Pancreas (tissue), 10 donors: ENCODE results near the gene PCBP2. TPM values are rescaled to one million over a fixed set of nuclear protein-coding genes. Genes with fewer than 3 reads are reported as not detected.

Experiments
- ATAC-seq, 4 donors: fragments of 200-7000 bp; cut with Tn5 transposase; one replicate each; pipeline versions ENCODE4 v1.8.0 to v1.9.1; 2020; ENCODE audit warnings: mild to moderate bottlenecking in 4 of 4, moderate library complexity in 4 of 4
- DNase-seq, 6 donors: peaks; one replicate each; pipeline ENCODE4 v3.0.0-alpha.2; 2020
- FAIRE-seq: peaks from 2 replicates; lab custom pipeline; 2012; peaks lifted over from hg19 to GRCh38; lab: Jason Lieb, UNC
- H3K27ac ChIP-seq, 4 donors: fragments of 200-600 bp; sonication (generic); 1 replicate in 3 of 4; 2 replicates in 1 of 4; pipeline versions ENCODE4 v1.5.0 to v1.8.0; 2020
- H3K27me3 ChIP-seq, 4 donors: fragments of 200-600 bp; one replicate each; pipeline ENCODE4 v1.8.0; 2021
- H3K36me3 ChIP-seq, 3 donors: fragments of 200-600 bp; sonication (generic) in 1 of 3; one replicate each; pipeline versions ENCODE4 v1.5.0 to v1.8.0; 2020 to 2021
- H3K4me1 ChIP-seq, 3 donors: fragments of 200-600 bp; one replicate each; pipeline ENCODE4 v1.8.0; 2021
- H3K4me3 ChIP-seq, 4 donors: fragments of 200-600 bp; sonication (generic) in 2 of 4; one replicate each; pipeline versions ENCODE4 v1.5.0 to v1.8.0; 2020 to 2021
- H3K9me3 ChIP-seq, 4 donors: fragments of 200-600 bp; one replicate each; pipeline ENCODE4 v1.8.0; 2021
- CTCF ChIP-seq, 4 donors: fragments of 200-600 bp; sonication (generic) in 3 of 4; IDR thresholded peaks; one replicate each; pipeline versions ENCODE4 v1.5.0 to v1.8.0; 2021; ENCODE audit warnings: antibody characterized with exemption in 4 of 4
- WGBS, 2 donors: extraction: QIAGEN DNeasy Blood & Tissue Kit; methylation state at CpG; one replicate each; pipeline ENCODE4 v1.1.7; 2013; 5-methylcytosine and 5-hydroxymethylcytosine counted together
- intact Hi-C, 3 donors: fragments of 100-400 bp; cut with DNase I; formaldehyde crosslinking; loops; one replicate each; pipeline versions ENCODE4 v1.11.1 to v1.14.2; 2022
- polyA plus RNA-seq, 2 donors: library from polyadenylated mRNA; stranded (reverse); fragments of 200-250 nt; gene quantifications; one replicate each; pipeline ENCODE4 v1.2.3, GENCODE V29; 2013
- total RNA-seq, 6 donors: library from RNA; stranded (reverse); fragmentation: NEBNext Ultra II Directional in 4 of 6; extraction: Animal tissue kit (Norgen Biotek cat#: 25700) in 4 of 6; gene quantifications; one replicate each; pipeline versions ENCODE4 v1.2.1 to v1.2.4, GENCODE V29; 2021 to 2023
- donor health status: healthy with polysubstance abuse.
- donor health status: DM: no; HTN: no; CAD: no; lungs with moderate emphysema.
- donor health status: DM: no; HTN: no; CAD: no.
- donor health status: control.
- donor health status: control.
- donor health status: Bipolar disorder and iron deficiency.
- donor health status: DM: yes; HTN: yes; CAD: no.
- donor health status: DM: no; HTN: no; CAD: no.
- donor health status: DM: no; HTN: no; CAD: no.
- donor health status: DM: yes; HTN: yes; CAD: no.

The PCBP2 gene
- total and polyA plus RNA-seq, 8 donors: 266 to 608 (median 467) TPM

GRCh38 chr12:53489242-53489864, 37.5 kb downstream of the PCBP2 start:
- peak in 1 of 6 donors; percentile 28 for DNase-seq
- no peak for TF ChIP-seq CTCF (IDR thresholded peaks at IDR 0.05)
- Histone ChIP-seq H3K9me3 (no peaks in the 10 kb centered on the region), H3K27ac (no peak overlapping the region), H3K27me3 (no peaks in the 10 kb centered on the region), H3K4me3 (no peak overlapping the region), H3K4me1 (peaks cover 5 to 13% (median 8%) of the 10 kb centered on the region in 3 donors), H3K36me3 (peaks cover 0 to 12% (median 0%) of the 10 kb centered on the region in 3 donors)
- FAIRE-seq: no peak
- intact Hi-C loops: no loop called here
- 92 to 94% methylated on average over 5 of the region's 5 CpGs for WGBS, 2 donors
- ATAC-seq: no peak

- peak in 1 of 6 donors; percentile 58 for DNase-seq
- no peaks in the 10 kb centered on the region for H3K9me3 ChIP-seq
- H3K4me1 ChIP-seq: peaks cover 5 to 20% (median 8%) of the 10 kb centered on the region in 3 donors
- WGBS, 2 donors: 54 to 56% methylated on average over 20 of the region's 20 CpGs
- peak in 2 of 4 donors; percentile 0 to 1 for ATAC-seq
- FAIRE-seq: no peak
- no peaks in the 10 kb centered on the region for H3K36me3 ChIP-seq
- intact Hi-C loops: no loop called here
- no peak for TF ChIP-seq CTCF (IDR thresholded peaks at IDR 0.05)
- H3K27me3 ChIP-seq: no peaks in the 10 kb centered on the region
- H3K4me3 ChIP-seq: peak overlapping the region in 3 of 4 donors; percentile 11 to 63 (median 48)
- H3K27ac ChIP-seq: peak overlapping the region; percentile 63 to 82 (median 76)
These were observed 40.3 kb downstream of the PCBP2 start for GRCh38 chr12:53492188-53492587.

GRCh38 chr12:53492830-53493609, 41.1 kb downstream of the PCBP2 start:
- peak; percentile 93 to 97 (median 96) for ATAC-seq
- intact Hi-C loops: no loop called here
- no peak for FAIRE-seq
- TF ChIP-seq CTCF (IDR thresholded peaks at IDR 0.05): no peak
- no peaks in the 10 kb centered on the region for H3K27me3 ChIP-seq
- DNase-seq: peak; percentile 95 to 97 (median 96)
- no peaks in the 10 kb centered on the region for H3K36me3 ChIP-seq
- WGBS, 2 donors: 0 to 2% methylated on average over 33 to 52 of the region's 52 CpGs
- H3K9me3 ChIP-seq: no peaks in the 10 kb centered on the region
- H3K4me3 ChIP-seq: peak overlapping the region; percentile 11 to 63 (median 41)
- peak overlapping the region; percentile 63 to 82 (median 76) for H3K27ac ChIP-seq
- peaks cover 5 to 20% (median 8%) of the 10 kb centered on the region in 3 donors for H3K4me1 ChIP-seq

DNA sequence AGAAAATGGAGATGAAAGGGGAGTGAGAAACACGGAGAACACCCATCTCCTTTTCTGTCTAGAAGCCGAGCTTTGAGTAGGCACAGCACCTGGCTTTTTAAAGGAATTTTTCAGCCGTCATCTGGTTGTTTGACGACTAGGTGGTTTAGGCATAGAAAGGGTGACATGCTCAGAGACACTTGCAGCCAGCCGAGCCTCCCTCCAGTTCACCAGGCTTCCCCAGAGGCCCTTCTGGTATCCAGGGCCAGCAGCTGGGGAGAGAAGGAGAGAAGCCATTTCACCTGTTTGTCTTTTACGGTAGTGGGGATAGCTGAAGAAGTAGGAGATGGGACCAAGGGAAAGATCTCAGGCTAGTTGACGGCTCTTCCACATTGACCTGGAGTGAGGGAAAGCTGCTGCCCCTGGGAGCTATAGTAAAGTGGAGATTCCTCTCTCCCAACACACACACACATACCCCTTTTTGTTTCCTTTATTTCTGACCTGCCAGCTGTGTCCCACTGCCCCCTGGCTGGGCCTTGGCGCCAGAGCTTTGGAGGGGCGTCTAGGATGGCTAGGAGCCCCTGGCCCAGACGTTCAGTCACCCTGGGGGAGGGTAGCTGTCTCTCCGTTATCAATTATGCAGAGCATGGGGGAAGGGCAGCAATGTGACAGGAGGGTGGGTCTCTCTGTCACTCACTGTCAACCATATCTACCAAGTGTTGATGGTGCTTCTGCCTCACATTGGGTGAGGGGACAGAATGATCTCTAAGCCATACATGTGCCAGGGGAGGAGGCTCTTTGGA, 41.9 kb downstream of the PCBP2 start:
- ATAC-seq (peak in 2 of 4 donors; percentile 1 to 3), DNase-seq (peak in 1 of 6 donors; percentile 53), FAIRE-seq (no peak)
- H3K27me3 ChIP-seq: no peaks in the 10 kb centered on the region
- no peaks in the 10 kb centered on the region for H3K9me3 ChIP-seq
- H3K4me3 ChIP-seq: peak overlapping the region; percentile 11 to 63 (median 41)
- H3K4me1 ChIP-seq: peaks cover 5 to 20% (median 8%) of the 10 kb centered on the region in 3 donors
- intact Hi-C loops: no loop called here
- WGBS, 2 donors: 24 to 33% methylated on average over 11 of the region's 11 CpGs
- no peaks in the 10 kb centered on the region for H3K36me3 ChIP-seq
- TF ChIP-seq CTCF (IDR thresholded peaks at IDR 0.05): no peak
- H3K27ac ChIP-seq: peak overlapping the region; percentile 63 to 82 (median 76)
